ENCODE data around the gene UBXN11. TPM values are rescaled to one million over a fixed set of nuclear protein-coding genes. Genes with fewer than 3 reads are reported as not detected.

The UBXN11 gene
- total RNA-seq, 4 donors from 2014 or later: 3.7 to 12.1 (median 10.5) TPM

DNA sequence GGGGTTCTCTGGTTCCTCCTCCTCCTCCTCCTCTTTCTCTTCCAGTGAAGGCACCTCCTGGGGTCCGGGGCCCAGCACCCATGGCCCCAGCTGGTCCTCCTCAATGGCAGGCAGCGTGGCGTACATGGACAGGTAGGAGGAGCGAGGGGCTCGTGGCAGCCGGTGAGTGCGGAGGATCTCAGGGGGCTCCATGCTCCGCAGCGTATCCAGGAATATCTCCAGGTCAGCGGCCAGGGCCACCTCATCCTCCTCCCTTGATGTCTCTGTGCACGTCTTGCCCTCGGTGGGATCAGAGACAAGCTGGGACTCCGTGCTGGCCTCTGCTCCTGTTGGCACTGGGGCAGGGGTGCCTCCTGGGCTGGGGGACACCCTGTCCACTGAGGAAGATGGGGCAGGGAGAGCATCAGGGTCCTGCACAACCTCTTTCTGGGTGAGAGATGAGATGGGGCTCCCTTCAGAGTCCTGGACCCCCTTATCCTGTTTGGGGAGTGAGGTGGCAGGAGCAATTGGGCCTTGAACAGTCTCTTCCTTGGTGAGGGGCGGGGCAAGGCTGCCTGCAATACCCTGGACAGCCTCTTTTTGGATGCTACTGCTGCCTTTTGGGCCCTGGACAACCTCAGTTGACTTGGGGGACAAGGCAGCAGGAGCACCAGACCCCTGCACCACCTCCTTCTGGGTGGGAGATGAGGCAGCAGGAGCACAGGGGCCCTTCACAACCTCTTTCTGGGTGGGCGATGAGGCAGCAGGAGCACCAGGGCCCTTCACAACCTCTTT lies 37.9 kb upstream of the UBXN11 start:
- ATAC-seq: no peak
- TF ChIP-seq POLR2A (IDR thresholded peaks at IDR 0.05) (no peak), EP300 (IDR thresholded peaks at IDR 0.05) (no peak), POLR2AphosphoS5 (IDR thresholded peaks at IDR 0.05) (no peak)
- TF ChIP-seq, protein P1, sequence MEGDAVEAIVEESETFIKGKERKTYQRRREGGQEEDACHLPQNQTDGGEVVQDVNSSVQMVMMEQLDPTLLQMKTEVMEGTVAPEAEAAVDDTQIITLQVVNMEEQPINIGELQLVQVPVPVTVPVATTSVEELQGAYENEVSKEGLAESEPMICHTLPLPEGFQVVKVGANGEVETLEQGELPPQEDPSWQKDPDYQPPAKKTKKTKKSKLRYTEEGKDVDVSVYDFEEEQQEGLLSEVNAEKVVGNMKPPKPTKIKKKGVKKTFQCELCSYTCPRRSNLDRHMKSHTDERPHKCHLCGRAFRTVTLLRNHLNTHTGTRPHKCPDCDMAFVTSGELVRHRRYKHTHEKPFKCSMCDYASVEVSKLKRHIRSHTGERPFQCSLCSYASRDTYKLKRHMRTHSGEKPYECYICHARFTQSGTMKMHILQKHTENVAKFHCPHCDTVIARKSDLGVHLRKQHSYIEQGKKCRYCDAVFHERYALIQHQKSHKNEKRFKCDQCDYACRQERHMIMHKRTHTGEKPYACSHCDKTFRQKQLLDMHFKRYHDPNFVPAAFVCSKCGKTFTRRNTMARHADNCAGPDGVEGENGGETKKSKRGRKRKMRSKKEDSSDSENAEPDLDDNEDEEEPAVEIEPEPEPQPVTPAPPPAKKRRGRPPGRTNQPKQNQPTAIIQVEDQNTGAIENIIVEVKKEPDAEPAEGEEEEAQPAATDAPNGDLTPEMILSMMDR (IDR thresholded peaks at IDR 0.05): no peak

DNA sequence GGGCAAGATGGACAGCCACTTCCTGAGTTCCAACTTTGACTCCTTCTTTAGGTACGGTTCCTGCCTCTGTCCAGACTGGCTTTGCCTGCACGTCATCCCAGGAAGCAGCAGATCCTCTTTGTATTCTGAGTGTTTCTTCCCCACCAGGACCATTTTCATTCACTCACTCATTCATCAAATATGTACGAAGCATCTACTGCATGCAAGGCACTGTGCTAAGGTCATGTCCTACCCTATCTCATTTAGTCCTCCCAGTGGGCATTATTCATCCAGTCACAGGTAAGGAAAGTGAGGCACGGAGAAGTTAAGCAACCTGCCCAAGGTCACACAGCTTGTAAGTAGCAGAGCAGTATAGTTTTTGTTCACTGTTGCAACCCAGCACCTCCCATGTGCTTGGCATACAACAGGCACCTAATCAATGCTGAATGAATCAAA lies 33.6 kb upstream of the UBXN11 start:
- no peak for ATAC-seq
- WGBS, 2 donors (ENCODE audit: low coverage in 1 of 2): 25 to 90% methylated on average over 2 to 3 of the region's 4 CpGs
- no peaks in the 10 kb centered on the region for H3K9me3 ChIP-seq

More for the DNA sequence above, 37.9 kb upstream of the UBXN11 start:
- H3K4me1 ChIP-seq: no peaks in the 10 kb centered on the region
- H3K9me3 ChIP-seq: no peaks in the 10 kb centered on the region
- H3K27ac ChIP-seq: no peak overlapping the region
- no peaks in the 10 kb centered on the region for H3K36me3 ChIP-seq
- peaks cover 54% of the 10 kb centered on the region for H3K27me3 ChIP-seq
- no CpG with 5 or more reads among the region's 15 CpGs for WGBS, 2 donors (ENCODE audit: low coverage in 1 of 2)
- no peak overlapping the region for H3K4me3 ChIP-seq

DNA sequence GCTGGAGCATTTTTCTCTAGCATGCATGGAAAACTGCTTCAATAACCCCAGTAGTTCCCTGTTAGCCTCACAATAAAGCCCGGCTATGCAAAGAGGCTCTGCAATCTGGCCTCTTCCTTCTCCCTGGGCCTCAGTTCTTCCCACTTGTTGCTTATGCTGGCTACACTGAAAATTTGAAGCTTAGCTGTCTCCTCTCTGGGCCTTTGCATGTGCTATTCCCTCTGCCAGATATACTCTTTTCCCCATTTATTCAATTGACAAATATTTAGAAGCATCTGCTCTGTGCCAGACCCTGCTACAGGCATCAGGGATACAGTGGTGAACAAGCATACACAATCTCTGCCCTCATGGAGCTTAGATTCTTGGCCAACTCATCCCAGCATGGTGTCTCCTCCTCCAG lies 32.2 kb upstream of the UBXN11 start:
- WGBS, 2 donors (ENCODE audit: low coverage in 1 of 2): 29 to 50% methylated on average over 1 of the region's 1 CpG
- Histone ChIP-seq H3K36me3 (no peaks in the 10 kb centered on the region), H3K27me3 (peaks cover 67% of the 10 kb centered on the region), H3K4me1 (peaks cover 0 to 14% (median 3%) of the 10 kb centered on the region in 3 donors), H3K4me3 (no peak overlapping the region), H3K27ac (no peak overlapping the region), H3K9me3 (no peaks in the 10 kb centered on the region)
- no peak for ATAC-seq
- TF ChIP-seq, protein P1 (IDR thresholded peaks at IDR 0.05): no peak
- TF ChIP-seq POLR2A (IDR thresholded peaks at IDR 0.05) (no peak), POLR2AphosphoS5 (IDR thresholded peaks at IDR 0.05) (no peak), EP300 (IDR thresholded peaks at IDR 0.05) (no peak)

More for the DNA sequence above, 33.6 kb upstream of the UBXN11 start:
- Histone ChIP-seq H3K4me1 (peaks cover 0 to 14% (median 3%) of the 10 kb centered on the region in 3 donors), H3K4me3 (no peak overlapping the region), H3K36me3 (no peaks in the 10 kb centered on the region), H3K27me3 (peaks cover 66% of the 10 kb centered on the region), H3K27ac (no peak overlapping the region)
- TF ChIP-seq POLR2AphosphoS5 (IDR thresholded peaks at IDR 0.05) (no peak), EP300 (IDR thresholded peaks at IDR 0.05) (no peak)

DNA sequence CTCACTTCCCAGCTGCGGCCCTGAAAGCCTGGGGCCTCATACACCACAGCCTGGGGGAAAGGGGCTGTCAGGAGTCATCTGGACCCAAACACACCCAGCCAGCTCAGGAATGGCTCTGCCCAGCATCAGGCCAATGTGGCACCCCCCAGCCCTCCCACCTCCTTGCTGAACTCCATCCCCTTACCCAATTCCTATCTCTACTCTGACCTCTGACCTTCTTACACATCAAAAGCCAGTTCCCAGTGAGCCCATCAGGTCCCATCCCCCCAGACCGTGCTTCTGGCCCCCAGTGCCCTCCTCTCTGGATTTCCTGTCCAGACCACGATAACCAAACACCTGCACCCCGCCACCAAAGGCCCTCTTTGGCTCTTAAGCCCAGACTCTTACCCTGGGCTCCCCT lies 31.2 kb upstream of the UBXN11 start:
- H3K27me3 ChIP-seq: peaks cover 66% of the 10 kb centered on the region
- H3K36me3 ChIP-seq: no peaks in the 10 kb centered on the region
- H3K27ac ChIP-seq: no peak overlapping the region
- no peaks in the 10 kb centered on the region for H3K9me3 ChIP-seq
- TF ChIP-seq, protein P1 (IDR thresholded peaks at IDR 0.05): no peak
- no peak for TF ChIP-seq POLR2A (IDR thresholded peaks at IDR 0.05)
- ATAC-seq: no peak
- H3K4me1 ChIP-seq: peaks cover 0 to 14% (median 3%) of the 10 kb centered on the region in 3 donors
- H3K4me3 ChIP-seq: no peak overlapping the region
- WGBS, 2 donors (ENCODE audit: low coverage in 1 of 2): 24 to 100% methylated on average over 1 to 2 of the region's 4 CpGs

DNA sequence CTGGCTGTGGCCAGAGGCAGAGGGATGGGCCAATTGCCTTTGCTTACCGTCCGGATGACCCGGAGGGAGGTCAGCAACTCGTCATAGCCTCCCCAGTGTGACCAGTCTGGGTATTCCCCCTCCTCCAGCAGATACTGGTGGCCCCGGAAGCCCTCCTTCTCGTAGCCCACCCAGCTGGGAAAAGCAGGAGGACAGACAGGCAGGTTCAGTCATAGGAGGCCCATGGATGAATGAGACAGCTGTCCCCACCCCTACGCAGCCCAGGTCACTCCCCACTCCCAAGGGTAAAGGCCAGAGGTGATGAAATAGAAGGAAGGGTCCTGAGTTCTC lies 30.7 kb upstream of the UBXN11 start:
- peaks cover 66% of the 10 kb centered on the region for H3K27me3 ChIP-seq

More for the DNA sequence above, 30.7 kb upstream of the UBXN11 start:
- peaks cover 0 to 14% (median 3%) of the 10 kb centered on the region in 3 donors for H3K4me1 ChIP-seq
- no peaks in the 10 kb centered on the region for H3K9me3 ChIP-seq
- TF ChIP-seq POLR2A (IDR thresholded peaks at IDR 0.05) (no peak), POLR2AphosphoS5 (IDR thresholded peaks at IDR 0.05) (no peak), EP300 (IDR thresholded peaks at IDR 0.05) (no peak)
- TF ChIP-seq, protein P1 (IDR thresholded peaks at IDR 0.05): no peak
- ATAC-seq: no peak
- no peaks in the 10 kb centered on the region for H3K36me3 ChIP-seq
- H3K4me3 ChIP-seq: no peak overlapping the region
- WGBS, 2 donors (ENCODE audit: low coverage in 1 of 2): 74 to 78% methylated on average over 4 of the region's 7 CpGs
- no peak overlapping the region for H3K27ac ChIP-seq

Data from gastroesophageal sphincter (tissue), 4 donors.